AG09309 (cell line): ENCODE results near the gene PLLP.
"Not testable (repeated sequence)": the region's sequence is repeated elsewhere in the genome, so short reads cannot be mapped to it uniquely, and the experiment has no call there.

Source experiments
- DNase-seq: peaks from one replicate; pipeline ENCODE4 v3.0.0-alpha.2; 2010; ENCODE audit warnings: low read depth
- H3K4me3 ChIP-seq: 2 replicates; pipeline ENCODE4 v1.5.1; 2011; ENCODE audit warnings: mild to moderate bottlenecking, low read depth, low read length, moderate library complexity; ENCODE audit not compliant: control insufficient read depth
- TF ChIP-seq, protein P1 (sequence below): IDR thresholded peaks from 2 replicates; pipeline ENCODE4 v1.5.1; 2011; ENCODE audit warnings: mild to moderate bottlenecking, low read depth, low read length, inconsistent platforms; ENCODE audit not compliant: insufficient read depth, control insufficient read depth; ENCODE audit errors: missing control alignments

The PLLP gene

DNA sequence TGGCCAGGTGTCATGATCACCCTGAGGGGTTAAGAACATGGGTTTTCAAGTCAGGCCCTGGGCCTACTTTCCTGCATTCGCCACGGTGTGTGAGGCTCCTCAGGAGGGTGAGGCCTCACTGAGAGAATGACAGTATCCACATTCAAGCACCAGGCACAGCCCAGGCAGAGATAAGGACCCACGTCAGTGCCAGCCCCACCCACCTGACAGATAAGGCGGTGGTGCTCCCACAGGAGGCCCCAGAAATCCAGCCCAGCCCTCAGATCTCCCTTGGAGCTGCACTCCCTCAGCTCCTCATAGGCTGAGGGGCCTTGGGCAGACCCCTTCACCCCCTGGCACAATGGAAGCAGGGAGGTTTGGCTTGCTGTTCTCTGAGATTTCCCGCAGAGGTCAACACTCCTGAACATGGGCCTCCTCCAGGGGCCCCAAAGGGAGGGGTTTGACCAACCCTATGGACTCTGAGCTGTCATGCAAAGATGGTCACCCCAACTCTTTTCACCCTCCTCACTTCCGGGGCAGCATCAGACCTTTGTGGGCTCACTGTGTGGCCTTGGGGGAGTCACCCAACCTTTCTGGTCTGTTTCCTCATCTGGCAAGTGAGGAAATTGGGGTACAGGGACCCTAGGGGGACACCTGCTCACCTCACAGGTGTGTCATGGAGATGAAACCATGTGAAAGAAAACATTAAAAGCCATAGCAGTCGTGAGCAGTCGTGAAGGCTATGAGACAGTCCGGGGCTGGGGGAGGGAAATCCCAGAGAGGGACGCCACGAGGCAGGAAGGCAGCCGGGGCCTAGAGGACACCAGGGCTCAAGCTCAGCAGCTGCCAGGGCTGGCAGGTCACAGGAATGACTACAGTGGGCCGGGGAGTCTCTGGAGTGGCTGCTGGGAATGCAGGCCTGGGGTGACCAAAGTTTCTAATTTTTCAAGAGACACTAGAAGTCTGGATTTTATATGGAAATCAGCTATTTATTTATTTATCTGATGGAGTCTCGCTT, 15.4 kb downstream of the PLLP start:
- no peak overlapping the region for H3K4me3 ChIP-seq
- TF ChIP-seq, protein P1, sequence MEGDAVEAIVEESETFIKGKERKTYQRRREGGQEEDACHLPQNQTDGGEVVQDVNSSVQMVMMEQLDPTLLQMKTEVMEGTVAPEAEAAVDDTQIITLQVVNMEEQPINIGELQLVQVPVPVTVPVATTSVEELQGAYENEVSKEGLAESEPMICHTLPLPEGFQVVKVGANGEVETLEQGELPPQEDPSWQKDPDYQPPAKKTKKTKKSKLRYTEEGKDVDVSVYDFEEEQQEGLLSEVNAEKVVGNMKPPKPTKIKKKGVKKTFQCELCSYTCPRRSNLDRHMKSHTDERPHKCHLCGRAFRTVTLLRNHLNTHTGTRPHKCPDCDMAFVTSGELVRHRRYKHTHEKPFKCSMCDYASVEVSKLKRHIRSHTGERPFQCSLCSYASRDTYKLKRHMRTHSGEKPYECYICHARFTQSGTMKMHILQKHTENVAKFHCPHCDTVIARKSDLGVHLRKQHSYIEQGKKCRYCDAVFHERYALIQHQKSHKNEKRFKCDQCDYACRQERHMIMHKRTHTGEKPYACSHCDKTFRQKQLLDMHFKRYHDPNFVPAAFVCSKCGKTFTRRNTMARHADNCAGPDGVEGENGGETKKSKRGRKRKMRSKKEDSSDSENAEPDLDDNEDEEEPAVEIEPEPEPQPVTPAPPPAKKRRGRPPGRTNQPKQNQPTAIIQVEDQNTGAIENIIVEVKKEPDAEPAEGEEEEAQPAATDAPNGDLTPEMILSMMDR = no peak
- no peak for DNase-seq

DNA sequence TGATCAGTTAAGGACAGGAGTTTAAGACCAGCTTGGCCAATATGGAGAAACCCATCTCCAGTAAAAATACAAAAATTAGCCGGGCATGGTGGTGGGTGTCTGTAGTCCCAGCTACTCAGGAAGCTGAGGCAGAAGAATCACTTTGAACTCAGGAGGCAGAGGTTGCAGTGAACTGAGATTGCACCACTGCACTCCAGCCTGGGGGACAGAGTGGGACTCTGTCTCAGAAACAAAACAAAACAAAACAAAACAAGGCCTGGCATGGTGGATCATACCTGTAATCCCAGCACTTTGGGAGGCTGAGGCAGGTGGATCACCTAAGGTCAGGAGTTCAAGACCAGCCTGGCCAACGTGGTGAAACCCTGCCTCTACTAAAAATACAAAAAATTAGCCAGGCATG, 17.1 kb downstream of the PLLP start:
- not testable (repeated sequence) for H3K4me3 ChIP-seq, DNase-seq

DNA sequence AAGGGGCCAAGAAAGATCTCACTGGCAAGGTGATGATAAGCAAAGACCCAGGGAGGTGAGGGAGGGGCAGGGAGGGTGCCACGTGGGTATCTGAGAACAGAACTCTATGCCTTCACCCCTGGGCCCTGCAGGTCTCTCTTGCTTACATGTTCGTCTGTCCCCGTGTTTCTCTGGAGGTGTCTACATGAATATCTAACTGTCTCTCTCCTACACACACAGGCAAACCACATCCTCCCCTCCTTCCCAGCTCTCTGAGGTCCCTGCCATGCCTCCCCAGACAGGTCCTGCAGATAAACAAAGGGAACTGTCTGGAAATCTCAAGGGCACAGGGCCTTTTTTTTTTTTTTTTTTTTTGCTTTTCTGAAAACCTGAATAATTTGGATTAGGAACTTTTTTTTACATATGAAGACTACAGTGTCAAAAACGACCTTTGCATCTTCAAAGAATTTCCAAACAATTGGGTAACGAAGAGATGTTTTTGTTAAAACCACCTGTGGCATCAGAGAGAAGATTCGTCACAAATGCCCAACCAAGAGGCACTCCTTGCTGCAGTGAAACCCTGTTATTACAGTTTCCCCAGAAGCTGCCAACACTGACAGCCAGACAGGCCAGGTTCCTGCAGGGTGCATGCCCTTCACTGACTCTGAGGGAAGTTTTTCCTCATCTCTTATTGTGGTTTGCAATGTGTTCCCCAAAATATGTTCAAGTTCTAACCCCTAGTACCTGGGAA, 17.8 kb downstream of the PLLP start:
- no peak overlapping the region for H3K4me3 ChIP-seq
- TF ChIP-seq, protein P1 = no peak
- DNase-seq = no peak

DNA sequence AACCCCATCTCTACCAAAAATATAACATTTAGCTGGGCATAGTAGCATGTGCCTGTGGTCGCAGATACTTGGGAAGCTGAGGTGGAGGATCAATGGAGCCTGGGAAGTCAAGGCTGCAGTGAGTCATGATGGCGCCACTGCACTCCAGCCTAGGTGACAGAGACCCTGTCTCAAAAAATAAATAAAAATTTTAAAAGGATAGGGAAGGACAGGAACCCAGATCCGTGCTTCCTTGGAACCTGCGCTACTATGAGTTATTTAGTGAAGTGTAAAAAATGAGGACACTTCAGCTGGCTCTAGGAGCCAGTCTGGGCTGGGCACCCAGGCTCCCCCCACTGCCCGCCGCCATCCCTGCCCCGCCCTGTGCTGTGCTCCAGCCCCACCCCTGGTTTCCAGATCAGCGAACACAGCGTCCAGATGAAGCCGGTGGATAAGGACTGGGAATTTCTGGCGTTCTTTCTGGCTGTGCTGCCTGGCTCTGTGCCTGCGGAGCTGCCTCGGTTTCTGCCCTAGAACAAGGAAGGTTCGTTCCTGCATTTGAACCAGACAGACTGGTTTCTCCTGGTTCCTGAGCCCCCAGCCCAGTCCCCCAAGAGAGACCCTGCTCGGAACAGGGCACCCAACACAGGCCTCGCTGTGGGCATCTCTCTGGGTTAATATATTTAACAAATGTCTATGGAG, 18.5 kb downstream of the PLLP start:
- DNase-seq = no peak
- H3K4me3 ChIP-seq = no peak overlapping the region
- TF ChIP-seq, protein P1 = no peak

DNA sequence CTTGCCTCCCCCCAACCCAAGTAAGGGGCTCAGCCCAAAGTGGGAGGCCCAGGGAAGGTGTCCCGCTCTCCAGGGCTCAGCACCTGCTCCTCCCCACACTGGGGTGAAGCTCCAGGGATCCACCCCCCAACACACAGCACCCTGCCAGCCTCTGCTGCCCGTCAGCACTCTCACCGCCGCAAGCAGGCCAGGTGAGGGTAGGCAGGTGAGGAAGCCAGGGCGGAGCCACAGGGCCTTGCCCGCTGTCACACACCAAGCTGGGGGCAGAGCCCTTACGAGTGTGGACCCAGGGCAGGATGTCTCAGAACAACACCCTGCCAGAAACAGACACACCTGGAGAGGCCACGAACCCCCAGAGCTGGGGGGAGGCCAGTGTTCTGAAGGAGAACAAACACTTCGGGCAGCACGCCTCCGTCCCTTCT, 19.5 kb downstream of the PLLP start:
- TF ChIP-seq, protein P1 = no peak

DNA sequence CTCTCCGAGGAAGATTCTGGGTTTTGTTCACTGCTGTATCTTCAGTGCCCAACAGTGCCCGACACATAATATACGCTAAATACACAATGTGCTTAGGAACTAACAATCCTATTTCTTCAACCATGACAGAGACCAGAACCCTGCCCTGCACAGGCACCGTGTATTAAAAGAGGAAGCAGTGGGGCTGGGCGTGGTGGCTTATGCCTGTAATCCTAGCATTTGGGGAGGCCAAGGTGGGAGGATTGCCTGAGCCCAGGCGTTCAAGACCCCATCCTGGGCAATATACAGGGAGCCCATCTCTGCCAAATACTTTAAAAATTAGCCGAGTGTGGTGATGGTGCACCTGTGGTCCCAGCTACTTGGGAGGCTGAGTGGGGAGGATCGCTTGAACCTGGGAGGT, 20.1 kb downstream of the PLLP start:
- no peak for DNase-seq
- no peak overlapping the region for H3K4me3 ChIP-seq
- TF ChIP-seq, protein P1 = no peak

More for the DNA sequence above, 19.5 kb downstream of the PLLP start:
- H3K4me3 ChIP-seq = no peak overlapping the region
- no peak for DNase-seq
